ENCODE results near the gene MSX1. TPM values are rescaled to one million over a fixed set of nuclear protein-coding genes. Genes with fewer than 3 reads are reported as not detected.

Gene MSX1
- polyA plus RNA-seq, 1 donor from 2014 or later = 2.8 TPM

GRCh38 chr4:4872314-4872903 lies 12.9 kb downstream of the MSX1 start:
- Histone ChIP-seq H3K27me3 (ENCODE audit: insufficient read depth, low read depth, low read length) (peaks cover 90% of the 10 kb centered on the region), H3K9me3 (ENCODE audit: low read length) (no peaks in the 10 kb centered on the region), H4K20me1 (ENCODE audit: insufficient read depth) (no peaks in the 10 kb centered on the region), H3F3A (ENCODE audit: insufficient read depth, low read length, poor library complexity, severe bottlenecking) (no peaks in the 10 kb centered on the region), H3K4me2 (ENCODE audit: low read length) (no peak overlapping the region), H3K79me2 (replicated peaks; ENCODE audit: insufficient read depth, low read length) (no peaks in the 10 kb centered on the region), H3K9me2 (ENCODE audit: insufficient read depth, low read length) (no peaks in the 10 kb centered on the region), H3K9ac (ENCODE audit: low read length) (no peak overlapping the region), H3K27ac (ENCODE audit: low read length) (no peak overlapping the region), H3K36me3 (ENCODE audit: insufficient read depth, low read length) (no peaks in the 10 kb centered on the region), H3K4me3 (ENCODE audit: low read length) (no peak overlapping the region), H2AFZ (ENCODE audit: low read depth, low read length) (no peak overlapping the region)
- TF ChIP-seq CTCF (IDR thresholded peaks at IDR 0.05; ENCODE audit: poor library complexity, severe bottlenecking) = no peak
- no peak for TF ChIP-seq REST (IDR thresholded peaks at IDR 0.05; ENCODE audit: borderline replicate concordance)
- TF ChIP-seq RAD21 (conservative IDR thresholded peaks at IDR 0.05) = no peak
- TF ChIP-seq POLR2AphosphoS5 (IDR thresholded peaks at IDR 0.05) = no peak
- TF ChIP-seq TAF1 (IDR thresholded peaks at IDR 0.05; ENCODE audit: low read depth) = no peak
- no peak for TF ChIP-seq SMC3 (conservative IDR thresholded peaks at IDR 0.05; ENCODE audit: poor library complexity)
- TF ChIP-seq MXI1 (conservative IDR thresholded peaks at IDR 0.05; ENCODE audit: poor library complexity, severe bottlenecking) = no peak
- TF ChIP-seq EZH2 (IDR thresholded peaks at IDR 0.05; ENCODE audit: borderline replicate concordance, insufficient read depth, low read length, poor library complexity, severe bottlenecking) = no peak
- no peak for TF ChIP-seq EP300 (conservative IDR thresholded peaks at IDR 0.05; ENCODE audit: poor library complexity, severe bottlenecking)

- Histone ChIP-seq H3K27ac (ENCODE audit: low read length) (no peak overlapping the region), H3K9ac (ENCODE audit: low read length) (no peak overlapping the region), H3K9me3 (ENCODE audit: low read length) (no peaks in the 10 kb centered on the region), H3K4me2 (ENCODE audit: low read length) (no peak overlapping the region), H4K20me1 (ENCODE audit: insufficient read depth) (no peaks in the 10 kb centered on the region), H3K9me2 (ENCODE audit: insufficient read depth, low read length) (no peaks in the 10 kb centered on the region), H3K4me3 (ENCODE audit: low read length) (no peak overlapping the region), H2AFZ (ENCODE audit: low read depth, low read length) (no peak overlapping the region), H3F3A (ENCODE audit: insufficient read depth, low read length, poor library complexity, severe bottlenecking) (no peaks in the 10 kb centered on the region), H3K79me2 (replicated peaks; ENCODE audit: insufficient read depth, low read length) (no peaks in the 10 kb centered on the region), H3K36me3 (ENCODE audit: insufficient read depth, low read length) (no peaks in the 10 kb centered on the region), H3K27me3 (ENCODE audit: insufficient read depth, low read depth, low read length) (peaks cover 82% of the 10 kb centered on the region)
- no peak for TF ChIP-seq CTCF (IDR thresholded peaks at IDR 0.05; ENCODE audit: poor library complexity, severe bottlenecking)
- TF ChIP-seq TAF1 (IDR thresholded peaks at IDR 0.05; ENCODE audit: low read depth) = no peak
- no peak for TF ChIP-seq MXI1 (conservative IDR thresholded peaks at IDR 0.05; ENCODE audit: poor library complexity, severe bottlenecking)
These were observed 13.7 kb downstream of the MSX1 start for GRCh38 chr4:4873203-4873602.
